ENCODE measurements around the gene KCNAB1.

Gene KCNAB1

GRCh38 chr3:156163848-156164247 lies 43.5 kb downstream of the KCNAB1 start:
- DNase-seq (ENCODE audit: low read depth), result no peak
- H3K4me3 ChIP-seq (ENCODE audit: low read length), result no peak overlapping the region
- no peak for TF ChIP-seq CTCF (IDR thresholded peaks at IDR 0.05; ENCODE audit: insufficient read depth, low read depth, low read length, missing control alignments)

GRCh38 chr3:156166808-156167207 lies 46.4 kb downstream of the KCNAB1 start:
- no peak for DNase-seq (ENCODE audit: low read depth)
- H3K4me3 ChIP-seq (ENCODE audit: low read length), result no peak overlapping the region
- no peak for TF ChIP-seq CTCF (IDR thresholded peaks at IDR 0.05; ENCODE audit: insufficient read depth, low read depth, low read length, missing control alignments)

GRCh38 chr3:156170571-156170970 lies 50.2 kb downstream of the KCNAB1 start:
- TF ChIP-seq CTCF (IDR thresholded peaks at IDR 0.05; ENCODE audit: insufficient read depth, low read depth, low read length, missing control alignments), result no peak
- DNase-seq (ENCODE audit: low read depth), result no peak
- H3K4me3 ChIP-seq (ENCODE audit: low read length), result no peak overlapping the region

GRCh38 chr3:156171281-156172267 lies 51.2 kb downstream of the KCNAB1 start:
- no peak for DNase-seq (ENCODE audit: low read depth)
- no peak for TF ChIP-seq CTCF (IDR thresholded peaks at IDR 0.05; ENCODE audit: insufficient read depth, low read depth, low read length, missing control alignments)
- no peak overlapping the region for H3K4me3 ChIP-seq (ENCODE audit: low read length)

GRCh38 chr3:156172536-156172935 lies 52.2 kb downstream of the KCNAB1 start:
- no peak overlapping the region for H3K4me3 ChIP-seq (ENCODE audit: low read length)
- no peak for TF ChIP-seq CTCF (IDR thresholded peaks at IDR 0.05; ENCODE audit: insufficient read depth, low read depth, low read length, missing control alignments)
- DNase-seq (ENCODE audit: low read depth), result no peak

- H3K4me3 ChIP-seq (ENCODE audit: low read length), result no peak overlapping the region
- TF ChIP-seq CTCF (IDR thresholded peaks at IDR 0.05; ENCODE audit: insufficient read depth, low read depth, low read length, missing control alignments), result peak; percentile 60
- peak; percentile 75 for DNase-seq (ENCODE audit: low read depth)
These were observed 54.0 kb downstream of the KCNAB1 start for GRCh38 chr3:156174229-156174847.
